ENCODE results near the gene ADCY10.

- TF ChIP-seq GATA2 (IDR thresholded peaks at IDR 0.05; ENCODE audit: low read depth, low read length) (no peak), GATA3 (IDR thresholded peaks at IDR 0.05; ENCODE audit: low read depth, low read length) (no peak)
Observed at GRCh38 chr1:167820684-167821355, 93.1 kb downstream of the ADCY10 start.
